HepG2 (cell line): ENCODE measurements around the gene CDKN1A. TPM values are rescaled to one million over a fixed set of nuclear protein-coding genes. Genes with fewer than 3 reads are reported as not detected.
A peak's percentile ranks its signal among the peaks of the same experiment; 100 is the strongest.

Experiments used
- ARID2 ChIP-seq: sonication (generic); formaldehyde crosslinking; IDR thresholded peaks from 2 replicates; pipeline ENCODE4 v1.8.1; 2022; ENCODE audit warnings: mild to moderate bottlenecking, missing genetic modification reagents, borderline replicate concordance
- CBX5 ChIP-seq: sonication (generic); formaldehyde crosslinking; IDR thresholded peaks from 2 replicates; pipeline ENCODE4 v1.4.0; 2020; ENCODE audit warnings: missing genetic modification reagents, borderline replicate concordance
- CHCHD3 ChIP-seq: sonication (generic); formaldehyde crosslinking; IDR thresholded peaks from 2 replicates; pipeline ENCODE4 v1.8.0; 2022; ENCODE audit warnings: mild to moderate bottlenecking, missing genetic modification reagents, moderate library complexity
- EZH2 ChIP-seq: conservative IDR thresholded peaks from 2 replicates; pipeline ENCODE4 v1.6.1; 2012; ENCODE audit warnings: mild to moderate bottlenecking, low read depth, low read length, moderate library complexity
- GATAD1 ChIP-seq: IDR thresholded peaks from 2 replicates; pipeline ENCODE4 v1.6.1; 2016; ENCODE audit warnings: missing genetic modification reagents, missing compliant biosample characterization
- HDAC1 ChIP-seq: sonication (generic); formaldehyde crosslinking; IDR thresholded peaks from 2 replicates; pipeline ENCODE4 v1.5.1; 2020; ENCODE audit warnings: mild to moderate bottlenecking, missing genetic modification reagents
- KMT2B ChIP-seq: IDR thresholded peaks from 2 replicates; pipeline ENCODE4 v1.6.1; 2016; ENCODE audit warnings: missing genetic modification reagents, missing compliant biosample characterization
- MYC ChIP-seq: sonication (generic); formaldehyde crosslinking; IDR thresholded peaks from 2 replicates; pipeline ENCODE4 v1.9.0; 2021; ENCODE audit warnings: missing genetic modification reagents, borderline replicate concordance
- NCOA2 ChIP-seq: sonication (generic); formaldehyde crosslinking; IDR thresholded peaks from 2 replicates; pipeline ENCODE4 v1.8.0; 2022; ENCODE audit warnings: inconsistent platforms
- NFYB ChIP-seq: sonication (generic); formaldehyde crosslinking; IDR thresholded peaks from 2 replicates; pipeline ENCODE4 v1.4.0; 2020; ENCODE audit warnings: missing genetic modification reagents
- PHF21A ChIP-seq: sonication (generic); formaldehyde crosslinking; IDR thresholded peaks from 2 replicates; pipeline ENCODE4 v1.5.0; 2020; ENCODE audit warnings: mild to moderate bottlenecking, missing genetic modification reagents
- RARG ChIP-seq: sonication (generic); formaldehyde crosslinking; IDR thresholded peaks from 2 replicates; pipeline ENCODE4 v1.4.0; 2020; ENCODE audit warnings: low read depth, mild to moderate bottlenecking, missing genetic modification reagents
- SALL1 ChIP-seq: sonication (generic); formaldehyde crosslinking; IDR thresholded peaks from 2 replicates; pipeline ENCODE4 v1.8.0; 2022; ENCODE audit warnings: mild to moderate bottlenecking, missing genetic modification reagents
- SALL2 ChIP-seq: sonication (generic); formaldehyde crosslinking; IDR thresholded peaks from 2 replicates; pipeline ENCODE4 v1.8.1; 2023; ENCODE audit warnings: mild to moderate bottlenecking, missing genetic modification reagents, inconsistent platforms
- SMAD3 ChIP-seq: sonication (generic); formaldehyde crosslinking; IDR thresholded peaks from 2 replicates; pipeline ENCODE4 v1.4.0; 2020; ENCODE audit warnings: missing genetic modification reagents
- ZC3H13 ChIP-seq: sonication (generic); formaldehyde crosslinking; IDR thresholded peaks from 2 replicates; pipeline ENCODE4 v1.8.1; 2023; ENCODE audit warnings: mild to moderate bottlenecking, missing genetic modification reagents, moderate library complexity
- ZFX ChIP-seq: sonication (generic); formaldehyde crosslinking; IDR thresholded peaks from 2 replicates; pipeline ENCODE4 v1.4.0; 2020; ENCODE audit warnings: mild to moderate bottlenecking, low read depth, missing genetic modification reagents, moderate library complexity
- ZKSCAN8 ChIP-seq: IDR thresholded peaks from 2 replicates; pipeline ENCODE4 v1.6.1; 2016; ENCODE audit warnings: borderline replicate concordance, missing genetic modification reagents, missing compliant biosample characterization
- ZNF101 ChIP-seq: sonication (generic); formaldehyde crosslinking; IDR thresholded peaks from 2 replicates; pipeline ENCODE4 v1.4.0; 2020; ENCODE audit warnings: mild to moderate bottlenecking, low read depth, missing genetic modification reagents, borderline replicate concordance
- ZNF335 ChIP-seq: sonication (generic); formaldehyde crosslinking; IDR thresholded peaks from 2 replicates; pipeline ENCODE4 v1.4.0; 2020; ENCODE audit warnings: missing genetic modification reagents
- ZNF501 ChIP-seq: sonication (generic); formaldehyde crosslinking; IDR thresholded peaks from 2 replicates; pipeline ENCODE4 v1.5.1; 2020; ENCODE audit warnings: mild to moderate bottlenecking, moderate library complexity, missing genetic modification reagents
- ZNF510 ChIP-seq: sonication (generic); formaldehyde crosslinking; IDR thresholded peaks from 2 replicates; pipeline ENCODE4 v1.4.0; 2020; ENCODE audit warnings: low read depth, mild to moderate bottlenecking, missing genetic modification reagents
- ZNF547 ChIP-seq: sonication (generic); formaldehyde crosslinking; IDR thresholded peaks from 2 replicates; pipeline ENCODE4 v1.5.1; 2020; ENCODE audit warnings: mild to moderate bottlenecking, missing genetic modification reagents
- ZNF841 ChIP-seq: sonication (generic); formaldehyde crosslinking; IDR thresholded peaks from 2 replicates; pipeline ENCODE4 v1.8.1; 2023; ENCODE audit warnings: missing genetic modification reagents, borderline replicate concordance
- polyA plus RNA-seq, 8 experiments: library from polyadenylated mRNA; depleted of rRNA in 3 of 8; stranded (reverse) in 7 of 8; unstranded in 1 of 8; fragments of >200 nt; fragmentation: Illumina TruSeq in 4 of 8; extraction: Trizol in 4 of 8; gene quantifications; 2 replicates each; pipeline versions ENCODE4 v1.2.1 to v1.2.3, GENCODE V29; 2011 to 2016; ENCODE audit warnings: low read depth in 4 of 8, missing spikeins in 1 of 8, mixed read lengths in 1 of 8; ENCODE audit not compliant: insufficient read depth in 1 of 8
- total RNA-seq, 5 experiments: library from RNA; depleted of rRNA; stranded (reverse); fragments of >200 nt; fragmentation: Illumina TruSeq; extraction: Trizol; gene quantifications; 2 replicates each; pipeline ENCODE4 v1.2.3, GENCODE V29; 2016; ENCODE audit warnings: low read depth in 1 of 5
- TF ChIP-seq, protein P1 (sequence below): sonication (generic); formaldehyde crosslinking; IDR thresholded peaks from 2 replicates; pipeline ENCODE4 v1.4.0; 2020; ENCODE audit warnings: missing genetic modification reagents
- TF ChIP-seq, protein P2 (sequence below): sonication (generic); formaldehyde crosslinking; IDR thresholded peaks from 2 replicates; pipeline ENCODE4 v1.8.1; 2023; ENCODE audit warnings: missing genetic modification reagents, mild to moderate bottlenecking, borderline replicate concordance
- TF ChIP-seq, protein P3 (sequence below): sonication (generic); formaldehyde crosslinking; IDR thresholded peaks from 2 replicates; pipeline ENCODE4 v1.4.0; 2020; ENCODE audit warnings: missing genetic modification reagents
- TF ChIP-seq, protein P4 (sequence below): sonication (generic); formaldehyde crosslinking; IDR thresholded peaks from 2 replicates; pipeline ENCODE4 v1.4.0; 2020; ENCODE audit warnings: mild to moderate bottlenecking, missing genetic modification reagents

CDKN1A gene
- total and polyA plus RNA-seq, 2 of the 13 experiments (the other 11 are each of a cell fraction or from before 2014, with no cell fraction given): 60.7 to 92.1 TPM

DNA sequence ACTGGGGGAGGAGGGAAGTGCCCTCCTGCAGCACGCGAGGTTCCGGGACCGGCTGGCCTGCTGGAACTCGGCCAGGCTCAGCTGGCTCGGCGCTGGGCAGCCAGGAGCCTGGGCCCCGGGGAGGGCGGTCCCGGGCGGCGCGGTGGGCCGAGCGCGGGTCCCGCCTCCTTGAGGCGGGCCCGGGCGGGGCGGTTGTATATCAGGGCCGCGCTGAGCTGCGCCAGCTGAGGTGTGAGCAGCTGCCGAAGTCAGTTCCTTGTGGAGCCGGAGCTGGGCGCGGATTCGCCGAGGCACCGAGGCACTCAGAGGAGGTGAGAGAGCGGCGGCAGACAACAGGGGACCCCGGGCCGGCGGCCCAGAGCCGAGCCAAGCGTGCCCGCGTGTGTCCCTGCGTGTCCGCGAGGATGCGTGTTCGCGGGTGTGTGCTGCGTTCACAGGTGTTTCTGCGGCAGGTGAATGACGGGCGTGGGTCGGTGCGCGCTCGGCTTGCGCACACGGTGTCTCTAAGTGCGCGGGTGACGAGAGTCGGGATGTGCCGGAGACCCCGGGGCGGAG, at the start of gene CDKN1A (continued):
- TF ChIP-seq SALL1 (peak; percentile 90), EZH2 (no peak), SALL2 (CRISPR knock-in tag) (peak; percentile 78), ZNF510 (CRISPR knock-in tag) (peak; percentile 72; the same call in 1 of the 2 replicates), KMT2B (CRISPR knock-in tag) (0 out of 2 replicates have a peak, but pooled peaks have one; percentile 31), ZNF547 (CRISPR knock-in tag) (peak; percentile 77), NCOA2 (peak; percentile 62; the same call in 1 of the 2 replicates), ZNF335 (CRISPR knock-in tag) (peak; percentile 67; the same call in 1 of the 2 replicates), RARG (no peak), ZKSCAN8 (CRISPR knock-in tag) (0 out of 2 replicates have a peak, but pooled peaks have one; percentile 37), ZNF501 (CRISPR knock-in tag) (peak; percentile 80), NFYB (peak; percentile 35), SMAD3 (CRISPR knock-in tag) (0 out of 2 replicates have a peak, but pooled peaks have one; percentile 28), CBX5 (CRISPR knock-in tag) (0 out of 2 replicates have a peak, but pooled peaks have one; percentile 5), GATAD1 (CRISPR knock-in tag) (0 out of 2 replicates have a peak, but pooled peaks have one; percentile 10), ZNF101 (no peak), ZNF841 (CRISPR knock-in tag) (no peak), ZFX (CRISPR knock-in tag) (peak; percentile 69), MYC (CRISPR knock-in tag) (0 out of 2 replicates have a peak, but pooled peaks have one; percentile 90), ZC3H13 (no peak), PHF21A (CRISPR knock-in tag) (peak; percentile 86), HDAC1 (CRISPR knock-in tag) (peak; percentile 80; the same call in 1 of the 2 replicates), CHCHD3 (CRISPR knock-in tag) (peak; percentile 79), ARID2 (0 out of 2 replicates have a peak, but pooled peaks have one; percentile 4)
- TF ChIP-seq, protein P1, sequence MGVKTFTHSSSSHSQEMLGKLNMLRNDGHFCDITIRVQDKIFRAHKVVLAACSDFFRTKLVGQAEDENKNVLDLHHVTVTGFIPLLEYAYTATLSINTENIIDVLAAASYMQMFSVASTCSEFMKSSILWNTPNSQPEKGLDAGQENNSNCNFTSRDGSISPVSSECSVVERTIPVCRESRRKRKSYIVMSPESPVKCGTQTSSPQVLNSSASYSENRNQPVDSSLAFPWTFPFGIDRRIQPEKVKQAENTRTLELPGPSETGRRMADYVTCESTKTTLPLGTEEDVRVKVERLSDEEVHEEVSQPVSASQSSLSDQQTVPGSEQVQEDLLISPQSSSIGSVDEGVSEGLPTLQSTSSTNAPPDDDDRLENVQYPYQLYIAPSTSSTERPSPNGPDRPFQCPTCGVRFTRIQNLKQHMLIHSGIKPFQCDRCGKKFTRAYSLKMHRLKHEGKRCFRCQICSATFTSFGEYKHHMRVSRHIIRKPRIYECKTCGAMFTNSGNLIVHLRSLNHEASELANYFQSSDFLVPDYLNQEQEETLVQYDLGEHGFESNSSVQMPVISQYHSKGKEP (CRISPR knock-in tag): peak; percentile 64
- TF ChIP-seq, protein P2, sequence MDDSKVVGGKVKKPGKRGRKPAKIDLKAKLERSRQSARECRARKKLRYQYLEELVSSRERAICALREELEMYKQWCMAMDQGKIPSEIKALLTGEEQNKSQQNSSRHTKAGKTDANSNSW (CRISPR knock-in tag): no peak; the same call in 1 of the 2 replicates
- TF ChIP-seq, protein P3, sequence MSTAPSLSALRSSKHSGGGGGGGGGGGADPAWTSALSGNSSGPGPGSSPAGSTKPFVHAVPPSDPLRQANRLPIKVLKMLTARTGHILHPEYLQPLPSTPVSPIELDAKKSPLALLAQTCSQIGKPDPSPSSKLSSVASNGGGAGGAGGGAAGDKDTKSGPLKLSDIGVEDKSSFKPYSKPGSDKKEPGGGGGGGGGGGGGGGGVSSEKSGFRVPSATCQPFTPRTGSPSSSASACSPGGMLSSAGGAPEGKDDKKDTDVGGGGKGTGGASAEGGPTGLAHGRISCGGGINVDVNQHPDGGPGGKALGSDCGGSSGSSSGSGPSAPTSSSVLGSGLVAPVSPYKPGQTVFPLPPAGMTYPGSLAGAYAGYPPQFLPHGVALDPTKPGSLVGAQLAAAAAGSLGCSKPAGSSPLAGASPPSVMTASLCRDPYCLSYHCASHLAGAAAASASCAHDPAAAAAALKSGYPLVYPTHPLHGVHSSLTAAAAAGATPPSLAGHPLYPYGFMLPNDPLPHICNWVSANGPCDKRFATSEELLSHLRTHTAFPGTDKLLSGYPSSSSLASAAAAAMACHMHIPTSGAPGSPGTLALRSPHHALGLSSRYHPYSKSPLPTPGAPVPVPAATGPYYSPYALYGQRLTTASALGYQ (CRISPR knock-in tag): no peak
- TF ChIP-seq, protein P4, sequence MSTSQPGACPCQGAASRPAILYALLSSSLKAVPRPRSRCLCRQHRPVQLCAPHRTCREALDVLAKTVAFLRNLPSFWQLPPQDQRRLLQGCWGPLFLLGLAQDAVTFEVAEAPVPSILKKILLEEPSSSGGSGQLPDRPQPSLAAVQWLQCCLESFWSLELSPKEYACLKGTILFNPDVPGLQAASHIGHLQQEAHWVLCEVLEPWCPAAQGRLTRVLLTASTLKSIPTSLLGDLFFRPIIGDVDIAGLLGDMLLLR (CRISPR knock-in tag): peak; percentile 84
